NB4 (cell line): ENCODE measurements around the gene EHD3.

Experiments used
- CTCF ChIP-seq: IDR thresholded peaks from one replicate; pipeline ENCODE4 v1.5.1; 2012; ENCODE audit warnings: low read depth, low read length
- MYC ChIP-seq: IDR thresholded peaks from 2 replicates; pipeline ENCODE4 v1.6.1; 2011; ENCODE audit warnings: low read depth, low read length
- POLR2A ChIP-seq: IDR thresholded peaks from 2 replicates; pipeline ENCODE4 v1.6.1; 2011; ENCODE audit warnings: mild to moderate bottlenecking; ENCODE audit not compliant: insufficient read length; ENCODE audit errors: extremely low read depth
- TF ChIP-seq, protein P1 (sequence below): IDR thresholded peaks from 2 replicates; pipeline ENCODE4 v1.6.1; 2011; ENCODE audit warnings: low read depth, low read length

- TF ChIP-seq CTCF (no peak), POLR2A (no peak), MYC (no peak)
- TF ChIP-seq, protein P1, sequence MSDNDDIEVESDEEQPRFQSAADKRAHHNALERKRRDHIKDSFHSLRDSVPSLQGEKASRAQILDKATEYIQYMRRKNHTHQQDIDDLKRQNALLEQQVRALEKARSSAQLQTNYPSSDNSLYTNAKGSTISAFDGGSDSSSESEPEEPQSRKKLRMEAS = no peak
Observed at GRCh38 chr2:31207790-31208189, 26.2 kb upstream of the EHD3 start.
